ENCODE data around the gene ATP9B. TPM values are rescaled to one million over a fixed set of nuclear protein-coding genes. Genes with fewer than 3 reads are reported as not detected.

Gene ATP9B
- total RNA-seq, 1 donor from 2014 or later = 45.3 TPM

- H3K9me3 Mint-ChIP-seq (ENCODE audit: low read depth) = no peaks in the 10 kb centered on the region
These were observed 302.4 kb downstream of the ATP9B start for GRCh38 chr18:79371561-79372121.

GRCh38 chr18:79372461-79372860 lies 303.3 kb downstream of the ATP9B start:
- TF ChIP-seq, protein P1, sequence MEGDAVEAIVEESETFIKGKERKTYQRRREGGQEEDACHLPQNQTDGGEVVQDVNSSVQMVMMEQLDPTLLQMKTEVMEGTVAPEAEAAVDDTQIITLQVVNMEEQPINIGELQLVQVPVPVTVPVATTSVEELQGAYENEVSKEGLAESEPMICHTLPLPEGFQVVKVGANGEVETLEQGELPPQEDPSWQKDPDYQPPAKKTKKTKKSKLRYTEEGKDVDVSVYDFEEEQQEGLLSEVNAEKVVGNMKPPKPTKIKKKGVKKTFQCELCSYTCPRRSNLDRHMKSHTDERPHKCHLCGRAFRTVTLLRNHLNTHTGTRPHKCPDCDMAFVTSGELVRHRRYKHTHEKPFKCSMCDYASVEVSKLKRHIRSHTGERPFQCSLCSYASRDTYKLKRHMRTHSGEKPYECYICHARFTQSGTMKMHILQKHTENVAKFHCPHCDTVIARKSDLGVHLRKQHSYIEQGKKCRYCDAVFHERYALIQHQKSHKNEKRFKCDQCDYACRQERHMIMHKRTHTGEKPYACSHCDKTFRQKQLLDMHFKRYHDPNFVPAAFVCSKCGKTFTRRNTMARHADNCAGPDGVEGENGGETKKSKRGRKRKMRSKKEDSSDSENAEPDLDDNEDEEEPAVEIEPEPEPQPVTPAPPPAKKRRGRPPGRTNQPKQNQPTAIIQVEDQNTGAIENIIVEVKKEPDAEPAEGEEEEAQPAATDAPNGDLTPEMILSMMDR (IDR thresholded peaks at IDR 0.05; ENCODE audit: unreplicated experiment) = no peak
- Mint-ChIP-seq H3K36me3 (ENCODE audit: insufficient read depth) (peaks cover 16% of the 10 kb centered on the region), H3K27ac (peak overlapping the region; percentile 17), H3K9me3 (ENCODE audit: low read depth) (no peaks in the 10 kb centered on the region), H3K27me3 (no peaks in the 10 kb centered on the region), H3K4me1 (ENCODE audit: low read depth) (peaks cover 5% of the 10 kb centered on the region), H3K4me3 (ENCODE audit: low read depth) (no peak overlapping the region)
- DNase-seq (ENCODE audit: low spot score, unreplicated experiment) = no peak

More at GRCh38 chr18:79371561-79372121, 302.4 kb downstream of the ATP9B start:
- DNase-seq (ENCODE audit: low spot score, unreplicated experiment) = no peak
- Mint-ChIP-seq H3K27ac (no peak overlapping the region), H3K27me3 (no peaks in the 10 kb centered on the region), H3K36me3 (ENCODE audit: insufficient read depth) (peaks cover 16% of the 10 kb centered on the region), H3K4me1 (ENCODE audit: low read depth) (peaks cover 5% of the 10 kb centered on the region), H3K4me3 (ENCODE audit: low read depth) (no peak overlapping the region)
- TF ChIP-seq, protein P1 (IDR thresholded peaks at IDR 0.05; ENCODE audit: unreplicated experiment) = no peak

GRCh38 chr18:79372991-79373390 lies 303.8 kb downstream of the ATP9B start:
- Mint-ChIP-seq H3K36me3 (ENCODE audit: insufficient read depth) (peaks cover 15% of the 10 kb centered on the region), H3K9me3 (ENCODE audit: low read depth) (no peaks in the 10 kb centered on the region), H3K27ac (no peak overlapping the region), H3K4me3 (ENCODE audit: low read depth) (no peak overlapping the region), H3K27me3 (no peaks in the 10 kb centered on the region), H3K4me1 (ENCODE audit: low read depth) (peaks cover 5% of the 10 kb centered on the region)
- no peak for DNase-seq (ENCODE audit: low spot score, unreplicated experiment)
- TF ChIP-seq, protein P1 (IDR thresholded peaks at IDR 0.05; ENCODE audit: unreplicated experiment) = no peak

- H3K4me3 Mint-ChIP-seq (ENCODE audit: low read depth) = no peak overlapping the region
- no peak overlapping the region for H3K27ac Mint-ChIP-seq
- no peaks in the 10 kb centered on the region for H3K9me3 Mint-ChIP-seq (ENCODE audit: low read depth)
- H3K4me1 Mint-ChIP-seq (ENCODE audit: low read depth) = peaks cover 5% of the 10 kb centered on the region
- peaks cover 16% of the 10 kb centered on the region for H3K36me3 Mint-ChIP-seq (ENCODE audit: insufficient read depth)
- TF ChIP-seq, protein P1 (IDR thresholded peaks at IDR 0.05; ENCODE audit: unreplicated experiment) = no peak
- peaks cover 1% of the 10 kb centered on the region for H3K27me3 Mint-ChIP-seq
- no peak for DNase-seq (ENCODE audit: low spot score, unreplicated experiment)
These were observed 304.5 kb downstream of the ATP9B start for GRCh38 chr18:79373736-79374135.

DNA sequence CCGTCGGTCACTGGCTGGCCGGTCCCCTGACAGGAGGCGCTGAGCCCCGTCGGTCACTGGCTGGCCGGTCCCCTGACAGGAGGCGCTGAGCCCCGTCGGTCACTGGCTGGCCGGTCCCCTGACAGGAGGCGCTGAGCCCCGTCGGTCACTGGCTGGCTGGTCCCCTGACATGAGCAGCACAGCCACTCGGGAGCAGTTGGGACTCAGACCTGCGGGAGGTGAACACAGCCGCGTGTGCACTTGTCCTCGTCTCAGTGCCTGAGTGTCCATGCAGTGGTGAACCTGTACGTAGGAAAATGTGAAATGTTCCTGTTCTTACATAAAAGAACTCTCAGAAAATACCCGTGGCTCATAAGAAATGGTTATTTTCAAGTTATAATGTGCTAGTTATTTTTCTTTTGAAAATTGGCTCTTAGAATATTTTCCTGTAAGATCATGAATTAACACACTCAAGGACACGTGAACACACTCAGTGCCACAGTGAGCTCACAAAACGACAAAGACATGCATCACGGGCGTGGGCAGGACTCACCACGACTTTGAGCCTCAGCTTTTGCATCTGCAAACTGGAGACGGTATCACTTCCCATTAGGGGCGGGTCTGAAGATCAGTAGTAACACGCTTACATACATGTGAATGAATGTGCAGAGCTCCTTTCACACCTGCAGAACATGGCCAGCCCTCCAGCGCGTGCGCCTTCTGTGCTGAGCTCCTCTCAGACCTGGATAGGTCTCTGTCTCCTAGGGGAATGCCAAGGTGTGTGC lies 305.4 kb downstream of the ATP9B start:
- H3K4me3 Mint-ChIP-seq (ENCODE audit: low read depth) = no peak overlapping the region
- H3K4me1 Mint-ChIP-seq (ENCODE audit: low read depth) = peaks cover 5% of the 10 kb centered on the region
- peaks cover 16% of the 10 kb centered on the region for H3K36me3 Mint-ChIP-seq (ENCODE audit: insufficient read depth)
- H3K27ac Mint-ChIP-seq = no peak overlapping the region
- H3K27me3 Mint-ChIP-seq = peaks cover 4% of the 10 kb centered on the region
- no peak for DNase-seq (ENCODE audit: low spot score, unreplicated experiment)
- no peaks in the 10 kb centered on the region for H3K9me3 Mint-ChIP-seq (ENCODE audit: low read depth)
- TF ChIP-seq, protein P1 (IDR thresholded peaks at IDR 0.05; ENCODE audit: unreplicated experiment) = no peak

Measured in progenitor cell of endocrine pancreas (in vitro differentiated cells).